Esophagus squamous epithelium (tissue), 5 donors: Measurements from ENCODE around the gene ZNF622. TPM values are rescaled to one million over a fixed set of nuclear protein-coding genes. Genes with fewer than 3 reads are reported as not detected.

ENCODE experiments used
- DNase-seq: peaks from one replicate; lab custom pipeline; 2025; lab: John Stamatoyannopoulos, UW
- H3K27ac ChIP-seq, 4 donors: fragments of 200-600 bp; sonication (generic); one replicate each; pipeline ENCODE4 v1.5.1; 2016 to 2019; ENCODE audit warnings: mild to moderate bottlenecking in 1 of 4
- H3K27me3 ChIP-seq, 4 donors: fragments of 200-600 bp; sonication (generic); 1 replicate in 3 of 4; 2 replicates in 1 of 4; pipeline versions ENCODE4 v1.5.1 to v1.6.0; 2017 to 2021; ENCODE audit warnings: antibody characterized with exemption in 1 of 4
- H3K36me3 ChIP-seq, 3 donors: fragments of 200-600 bp; sonication (generic); one replicate each; pipeline ENCODE4 v1.5.1; 2016 to 2019
- H3K4me1 ChIP-seq, 3 donors: fragments of 200-600 bp; sonication (generic); one replicate each; pipeline ENCODE4 v1.5.1; 2017 to 2019
- H3K4me3 ChIP-seq, 4 donors: fragments of 200-600 bp; sonication (generic); 1 replicate in 3 of 4; 2 replicates in 1 of 4; pipeline ENCODE4 v1.5.1; 2016 to 2019; ENCODE audit warnings: mild to moderate bottlenecking in 2 of 4, moderate library complexity in 1 of 4
- H3K9me3 ChIP-seq, 3 donors: fragments of 200-600 bp; sonication (generic); one replicate each; pipeline ENCODE4 v1.5.1; 2016 to 2019
- POLR2A ChIP-seq, 4 donors: fragments of 450-650 bp; IDR thresholded peaks; one replicate each; pipeline ENCODE4 v1.6.1; 2017; ENCODE audit warnings: antibody characterized with exemption in 4 of 4, mild to moderate bottlenecking in 4 of 4, moderate library complexity in 3 of 4
- WGBS, 2 donors: methylation state at CpG; one replicate each; pipeline ENCODE4 v1.1.5; 2018; 5-methylcytosine and 5-hydroxymethylcytosine counted together
- intact Hi-C: fragments of 100-400 bp; cut with DNase I; formaldehyde crosslinking; loops from one replicate; pipeline ENCODE4 v1.15.0; 2022
- total RNA-seq, 4 donors: library from RNA; depleted of rRNA; stranded (reverse); fragments of >200 nt; gene quantifications; one replicate each; pipeline ENCODE4 v1.1.0, GENCODE V29; 2016
- TF ChIP-seq, protein P1 (sequence below), 6 experiments: fragments of 450-650 bp in 4 of 6; fragments of 200-600 bp in 2 of 6; sonication (generic) in 2 of 6; IDR thresholded peaks; one replicate each; pipeline ENCODE4 v1.5.1; 2016 to 2019; ENCODE audit warnings: antibody characterized with exemption in 6 of 6, mild to moderate bottlenecking in 4 of 6, moderate library complexity in 4 of 6
- donor health status: DM: yes; HTN: yes; CAD: no.

The ZNF622 gene
- total RNA-seq, 4 donors from 2014 or later = 19.5 to 35.2 (median 24.8) TPM

- H3K36me3 ChIP-seq = peaks cover 7 to 78% (median 9%) of the 10 kb centered on the region in 3 donors
Observed at GRCh38 chr5:16461026-16461425, 4.6 kb downstream of the ZNF622 start.

DNA sequence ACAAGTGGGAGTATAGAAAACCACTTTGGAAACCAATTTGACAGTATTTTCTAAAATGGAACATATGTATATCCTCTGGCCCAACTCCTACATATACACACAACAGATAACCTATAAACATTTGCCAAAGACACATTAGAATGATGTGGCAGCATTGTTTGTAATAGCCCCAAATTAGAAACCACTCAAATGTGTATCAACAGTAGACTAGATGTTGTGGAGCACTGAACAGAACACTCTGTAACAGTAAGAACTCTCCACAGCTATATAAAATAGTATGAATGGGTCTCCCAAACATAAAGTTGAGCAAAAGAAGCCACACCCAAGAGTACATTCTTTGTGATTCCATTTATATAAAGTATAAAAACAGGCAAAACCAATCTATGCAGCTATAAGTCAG lies 6.1 kb downstream of the ZNF622 start:
- no peaks in the 10 kb centered on the region for H3K27me3 ChIP-seq
- peaks cover 7 to 93% (median 12%) of the 10 kb centered on the region in 3 donors for H3K36me3 ChIP-seq
- H3K4me1 ChIP-seq = peaks cover 0 to 86% (median 26%) of the 10 kb centered on the region in 3 donors
- H3K4me3 ChIP-seq = no peak overlapping the region
- intact Hi-C loops = loop anchor here (10.0 kb wide), 1 partner anchor 295 kb away; no protein-coding TSS in a partner anchor
- no peaks in the 10 kb centered on the region for H3K9me3 ChIP-seq
- no peak for TF ChIP-seq POLR2A (IDR thresholded peaks at IDR 0.05)
- TF ChIP-seq, protein P1, sequence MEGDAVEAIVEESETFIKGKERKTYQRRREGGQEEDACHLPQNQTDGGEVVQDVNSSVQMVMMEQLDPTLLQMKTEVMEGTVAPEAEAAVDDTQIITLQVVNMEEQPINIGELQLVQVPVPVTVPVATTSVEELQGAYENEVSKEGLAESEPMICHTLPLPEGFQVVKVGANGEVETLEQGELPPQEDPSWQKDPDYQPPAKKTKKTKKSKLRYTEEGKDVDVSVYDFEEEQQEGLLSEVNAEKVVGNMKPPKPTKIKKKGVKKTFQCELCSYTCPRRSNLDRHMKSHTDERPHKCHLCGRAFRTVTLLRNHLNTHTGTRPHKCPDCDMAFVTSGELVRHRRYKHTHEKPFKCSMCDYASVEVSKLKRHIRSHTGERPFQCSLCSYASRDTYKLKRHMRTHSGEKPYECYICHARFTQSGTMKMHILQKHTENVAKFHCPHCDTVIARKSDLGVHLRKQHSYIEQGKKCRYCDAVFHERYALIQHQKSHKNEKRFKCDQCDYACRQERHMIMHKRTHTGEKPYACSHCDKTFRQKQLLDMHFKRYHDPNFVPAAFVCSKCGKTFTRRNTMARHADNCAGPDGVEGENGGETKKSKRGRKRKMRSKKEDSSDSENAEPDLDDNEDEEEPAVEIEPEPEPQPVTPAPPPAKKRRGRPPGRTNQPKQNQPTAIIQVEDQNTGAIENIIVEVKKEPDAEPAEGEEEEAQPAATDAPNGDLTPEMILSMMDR (IDR thresholded peaks at IDR 0.05) = no peak
- no peak for DNase-seq
- H3K27ac ChIP-seq = no peak overlapping the region

More at GRCh38 chr5:16461026-16461425, 4.6 kb downstream of the ZNF622 start:
- Histone ChIP-seq H3K27ac (no peak overlapping the region), H3K4me3 (no peak overlapping the region), H3K4me1 (peaks cover 0 to 82% (median 24%) of the 10 kb centered on the region in 3 donors), H3K27me3 (no peaks in the 10 kb centered on the region), H3K9me3 (no peaks in the 10 kb centered on the region)
- no peak for TF ChIP-seq POLR2A (IDR thresholded peaks at IDR 0.05)
- TF ChIP-seq, protein P1 (IDR thresholded peaks at IDR 0.05) = no peak
- no peak for DNase-seq
- 87 to 90% methylated on average over 1 of the region's 1 CpG for WGBS, 2 donors
- intact Hi-C loops = no loop called here

GRCh38 chr5:16457853-16458252 lies 7.7 kb downstream of the ZNF622 start:
- intact Hi-C loops = loop anchor here (10.0 kb wide), 1 partner anchor 293 kb away; no protein-coding TSS in a partner anchor
- Histone ChIP-seq H3K9me3 (no peaks in the 10 kb centered on the region), H3K27me3 (no peaks in the 10 kb centered on the region), H3K4me1 (peaks cover 0 to 70% (median 14%) of the 10 kb centered on the region in 3 donors), H3K27ac (no peak overlapping the region), H3K4me3 (no peak overlapping the region), H3K36me3 (peaks cover 7 to 97% (median 12%) of the 10 kb centered on the region in 3 donors)
- TF ChIP-seq, protein P1 (IDR thresholded peaks at IDR 0.05) = no peak
- TF ChIP-seq POLR2A (IDR thresholded peaks at IDR 0.05) = no peak
- DNase-seq = no peak
- 25 to 37% methylated on average over 1 of the region's 1 CpG for WGBS, 2 donors

DNA sequence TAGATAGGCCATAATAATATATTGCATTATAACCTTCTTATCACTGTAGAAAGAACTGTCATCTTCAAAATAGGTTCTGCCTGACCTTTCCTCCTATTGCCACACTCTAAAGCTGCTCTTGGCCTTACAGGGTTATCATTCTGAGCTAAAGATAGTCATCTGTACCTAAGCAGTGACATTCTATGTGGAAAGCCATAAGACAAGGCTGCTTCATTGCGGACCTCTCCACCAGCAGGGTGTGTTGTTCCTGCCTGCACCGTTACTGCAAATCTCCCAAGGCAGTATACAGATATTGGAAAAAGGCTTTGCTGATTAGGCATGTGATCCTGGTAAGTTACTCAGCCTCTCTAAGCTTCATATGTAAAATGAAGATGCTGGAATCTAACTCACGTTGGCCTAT lies 8.1 kb downstream of the ZNF622 start:
- no peaks in the 10 kb centered on the region for H3K27me3 ChIP-seq
- no peak overlapping the region for H3K27ac ChIP-seq
- peaks cover 7 to 97% (median 12%) of the 10 kb centered on the region in 3 donors for H3K36me3 ChIP-seq
- no peak overlapping the region for H3K4me3 ChIP-seq
- H3K9me3 ChIP-seq = no peaks in the 10 kb centered on the region
- intact Hi-C loops = loop anchor here (10.0 kb wide), 1 partner anchor 293 kb away; no protein-coding TSS in a partner anchor
- no peak for DNase-seq
- TF ChIP-seq, protein P1 (IDR thresholded peaks at IDR 0.05) = no peak
- no peak for TF ChIP-seq POLR2A (IDR thresholded peaks at IDR 0.05)
- peaks cover 0 to 66% (median 13%) of the 10 kb centered on the region in 3 donors for H3K4me1 ChIP-seq
- 55 to 62% methylated on average over 3 of the region's 3 CpGs for WGBS, 2 donors

- Histone ChIP-seq H3K27ac (peak overlapping the region in 2 of 4 donors; percentile 21 to 30), H3K27me3 (no peaks in the 10 kb centered on the region), H3K36me3 (peaks cover 7 to 97% (median 18%) of the 10 kb centered on the region in 3 donors), H3K4me1 (peaks cover 0 to 55% (median 7%) of the 10 kb centered on the region in 3 donors), H3K4me3 (no peak overlapping the region), H3K9me3 (no peaks in the 10 kb centered on the region)
- TF ChIP-seq, protein P1 (IDR thresholded peaks at IDR 0.05) = peak in 5 of 6 experiments; percentile 38 to 70 (median 61)
- TF ChIP-seq POLR2A (IDR thresholded peaks at IDR 0.05) = no peak
- DNase-seq = no peak
- intact Hi-C loops = loop anchor here (10.0 kb wide), 1 partner anchor 291 kb away; no protein-coding TSS in a partner anchor
- 31 to 32% methylated on average over 4 of the region's 4 CpGs for WGBS, 2 donors
Observed at GRCh38 chr5:16456103-16456832, 9.3 kb downstream of the ZNF622 start.
